ENCODE data around the gene C1orf159. TPM values are rescaled to one million over a fixed set of nuclear protein-coding genes. Genes with fewer than 3 reads are reported as not detected.
"Not testable (repeated sequence)": the region's sequence is repeated elsewhere in the genome, so short reads cannot be mapped to it uniquely, and the experiment has no call there.

Gene C1orf159
- total and polyA plus RNA-seq, 7 donors: 6.6 to 25.3 (median 8.2) TPM

- H3K4me3 ChIP-seq: no peak overlapping the region
- DNase-seq: peak; percentile 68
- no peaks in the 10 kb centered on the region for H3K36me3 ChIP-seq
- H3K9me3 ChIP-seq: no peaks in the 10 kb centered on the region
- intact Hi-C loops (cut with DNase I): no loop called here
- H3K27me3 ChIP-seq: peaks cover 0 to 13% (median 0%) of the 10 kb centered on the region in 3 donors
- TF ChIP-seq POLR2AphosphoS5 (IDR thresholded peaks at IDR 0.05): no peak
- TF ChIP-seq CTCF (IDR thresholded peaks at IDR 0.05): no peak
- no peak for TF ChIP-seq EP300 (IDR thresholded peaks at IDR 0.05)
- no peak for TF ChIP-seq POLR2A (IDR thresholded peaks at IDR 0.05)
- no peak overlapping the region for H3K27ac ChIP-seq
- 38 to 67% methylated on average over 9 of the region's 9 CpGs for WGBS, 2 donors
- H3K4me1 ChIP-seq: peaks cover 0 to 14% (median 14%) of the 10 kb centered on the region in 4 donors
These were observed 35.0 kb downstream of the C1orf159 start for GRCh38 chr1:1080951-1081310.

DNA sequence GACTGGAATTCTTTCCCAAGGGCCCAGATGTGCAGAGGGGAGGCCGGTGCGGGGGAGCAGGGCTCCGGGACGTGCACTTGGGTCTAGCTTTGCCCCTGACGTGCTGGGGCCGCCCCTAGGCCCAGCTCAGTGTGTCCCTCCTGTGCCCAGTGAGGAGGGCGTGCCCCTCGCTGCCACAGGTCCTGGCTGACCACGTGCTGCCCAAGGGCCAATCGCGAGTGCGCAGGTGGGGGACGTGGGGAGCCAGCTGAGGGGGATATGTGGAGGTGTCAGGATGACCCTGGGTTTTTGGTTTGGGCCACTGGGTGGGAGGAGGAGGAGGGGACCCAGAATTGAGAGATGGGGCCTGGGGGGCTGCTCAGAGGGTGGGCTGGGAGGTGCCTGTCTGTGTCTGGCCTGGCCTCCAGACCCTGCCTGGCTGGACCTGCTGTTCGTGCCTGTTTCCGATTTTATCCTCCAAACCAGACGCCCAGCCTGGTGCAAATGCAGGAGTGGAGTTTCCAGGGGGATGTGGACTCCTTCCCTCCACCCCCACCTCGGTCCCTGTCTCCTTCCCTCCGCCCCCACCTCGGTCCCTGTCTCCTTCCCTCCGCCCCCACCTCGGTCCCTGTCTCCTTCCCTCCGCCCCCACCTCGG, 35.6 kb downstream of the C1orf159 start:
- H3K36me3 ChIP-seq: no peaks in the 10 kb centered on the region
- 2 to 15% methylated on average over 19 to 20 of the region's 23 CpGs for WGBS, 2 donors
- intact Hi-C loops (cut with DNase I): no loop called here
- H3K4me1 ChIP-seq: peaks cover 0 to 14% (median 14%) of the 10 kb centered on the region in 4 donors
- H3K27me3 ChIP-seq: peaks cover 2 to 20% (median 4%) of the 10 kb centered on the region in 3 donors
- DNase-seq: peak; percentile 75
- H3K27ac ChIP-seq: peak overlapping the region in 1 of 4 donors; percentile 35
- H3K9me3 ChIP-seq: no peaks in the 10 kb centered on the region
- peak overlapping the region in 3 of 4 donors; percentile 26 to 40 (median 39) for H3K4me3 ChIP-seq
- TF ChIP-seq POLR2AphosphoS5 (IDR thresholded peaks at IDR 0.05) (no peak), EP300 (IDR thresholded peaks at IDR 0.05) (no peak), CTCF (IDR thresholded peaks at IDR 0.05) (no peak), POLR2A (IDR thresholded peaks at IDR 0.05) (no peak)

GRCh38 chr1:1079408-1080121, 36.3 kb downstream of the C1orf159 start:
- H3K27me3 ChIP-seq: peaks cover 3 to 27% (median 11%) of the 10 kb centered on the region in 3 donors
- WGBS, 2 donors: 1 to 3% methylated on average over 38 of the region's 38 CpGs

DNA sequence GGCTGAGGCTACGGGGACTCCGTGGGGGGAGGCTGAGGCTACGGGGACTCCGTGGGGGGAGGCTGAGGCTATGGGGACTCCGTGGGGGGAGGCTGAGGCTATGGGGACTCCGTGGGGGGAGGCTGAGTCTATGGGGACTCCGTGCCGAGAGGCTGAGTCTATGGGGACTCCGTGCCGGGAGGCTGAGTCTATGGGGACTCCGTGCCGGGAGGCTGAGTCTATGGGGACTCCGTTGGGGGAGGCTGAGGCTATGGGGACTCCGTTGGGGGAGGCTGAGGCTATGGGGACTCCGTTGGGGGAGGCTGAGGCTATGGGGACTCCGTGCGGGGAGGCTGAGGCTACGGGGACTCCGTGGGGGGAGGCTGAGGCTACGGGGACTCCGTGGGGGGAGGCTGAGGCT, 38.5 kb downstream of the C1orf159 start:
- H3K4me3 ChIP-seq; intact Hi-C loops (cut with DNase I); H3K27ac ChIP-seq; H3K36me3 ChIP-seq; H3K9me3 ChIP-seq; DNase-seq: not testable (repeated sequence)
- 25 to 59% methylated on average over 4 to 17 of the region's 21 CpGs for WGBS, 2 donors
- Histone ChIP-seq H3K4me1 (peaks cover 0 to 14% (median 14%) of the 10 kb centered on the region in 4 donors), H3K27me3 (peaks cover 10 to 48% (median 32%) of the 10 kb centered on the region in 3 donors)

More at GRCh38 chr1:1079408-1080121, 36.3 kb downstream of the C1orf159 start:
- peak; percentile 81 for DNase-seq
- TF ChIP-seq CTCF (IDR thresholded peaks at IDR 0.05) (no peak), POLR2A (IDR thresholded peaks at IDR 0.05) (no peak), EP300 (IDR thresholded peaks at IDR 0.05) (no peak), POLR2AphosphoS5 (IDR thresholded peaks at IDR 0.05) (peak in 2 of 4 donors; percentile 8 to 45)
- Histone ChIP-seq H3K4me3 (peak overlapping the region in 3 of 4 donors; percentile 26 to 40 (median 39)), H3K27ac (peak overlapping the region in 2 of 4 donors; percentile 31 to 35), H3K36me3 (no peaks in the 10 kb centered on the region), H3K4me1 (peaks cover 0 to 14% (median 14%) of the 10 kb centered on the region in 4 donors), H3K9me3 (no peaks in the 10 kb centered on the region)
- intact Hi-C loops (cut with DNase I): no loop called here

All from sigmoid colon (tissue), 7 donors.